Vagina (tissue), 2 donors: ENCODE results near the gene DBH. TPM values are rescaled to one million over a fixed set of nuclear protein-coding genes. Genes with fewer than 3 reads are reported as not detected.

Experiments
- DNase-seq, 2 donors: peaks; one replicate each; pipeline ENCODE4 v3.0.0-alpha.2; 2017; ENCODE audit errors: extremely low spot score in 2 of 2
- H3K27ac ChIP-seq: fragments of 200-600 bp; sonication (generic); one replicate; pipeline ENCODE4 v1.5.1; 2019
- H3K27me3 ChIP-seq: fragments of 200-600 bp; sonication (generic); one replicate; pipeline ENCODE4 v1.5.1; 2019
- H3K36me3 ChIP-seq, 2 donors: fragments of 200-600 bp; sonication (generic); one replicate each; pipeline ENCODE4 v1.5.1; 2017 to 2019
- H3K4me1 ChIP-seq: fragments of 200-600 bp; sonication (generic); one replicate; pipeline ENCODE4 v1.5.1; 2019
- H3K4me3 ChIP-seq, 2 donors: fragments of 200-600 bp; sonication (generic); 1 replicate in 1 of 2; 2 replicates in 1 of 2; pipeline ENCODE4 v1.5.1; 2016 to 2019
- H3K9me3 ChIP-seq: fragments of 200-600 bp; sonication (generic); one replicate; pipeline ENCODE4 v1.5.1; 2019
- CTCF ChIP-seq, 3 experiments: fragments of 450-650 bp in 2 of 3; fragments of 200-600 bp in 1 of 3; sonication (generic) in 1 of 3; IDR thresholded peaks; one replicate each; pipeline ENCODE4 v1.5.1; 2017 to 2019; ENCODE audit warnings: antibody characterized with exemption in 3 of 3, mild to moderate bottlenecking in 2 of 3, moderate library complexity in 2 of 3
- POLR2A ChIP-seq, 2 donors: fragments of 450-650 bp; IDR thresholded peaks; one replicate each; pipeline ENCODE4 v1.6.1; 2017; ENCODE audit warnings: antibody characterized with exemption in 2 of 2, mild to moderate bottlenecking in 2 of 2, moderate library complexity in 2 of 2
- POLR2AphosphoS5 ChIP-seq, 2 donors: sonication (generic); formaldehyde crosslinking; IDR thresholded peaks; one replicate each; pipeline ENCODE4 v1.9.0; 2017; ENCODE audit warnings: antibody characterized with exemption in 2 of 2, mild to moderate bottlenecking in 2 of 2, low read depth in 1 of 2; ENCODE audit not compliant: insufficient read depth in 1 of 2
- intact Hi-C: fragments of 100-400 bp; cut with DNase I; formaldehyde crosslinking; loops from one replicate; pipeline ENCODE4 v1.15.1; 2023
- total RNA-seq: library from RNA; depleted of rRNA; stranded (reverse); fragments of >200 nt; gene quantifications from one replicate; pipeline ENCODE4 v1.2.3, GENCODE V29; 2016

DBH gene
- total RNA-seq, 1 donor from 2014 or later, result 12.0 TPM

DNA sequence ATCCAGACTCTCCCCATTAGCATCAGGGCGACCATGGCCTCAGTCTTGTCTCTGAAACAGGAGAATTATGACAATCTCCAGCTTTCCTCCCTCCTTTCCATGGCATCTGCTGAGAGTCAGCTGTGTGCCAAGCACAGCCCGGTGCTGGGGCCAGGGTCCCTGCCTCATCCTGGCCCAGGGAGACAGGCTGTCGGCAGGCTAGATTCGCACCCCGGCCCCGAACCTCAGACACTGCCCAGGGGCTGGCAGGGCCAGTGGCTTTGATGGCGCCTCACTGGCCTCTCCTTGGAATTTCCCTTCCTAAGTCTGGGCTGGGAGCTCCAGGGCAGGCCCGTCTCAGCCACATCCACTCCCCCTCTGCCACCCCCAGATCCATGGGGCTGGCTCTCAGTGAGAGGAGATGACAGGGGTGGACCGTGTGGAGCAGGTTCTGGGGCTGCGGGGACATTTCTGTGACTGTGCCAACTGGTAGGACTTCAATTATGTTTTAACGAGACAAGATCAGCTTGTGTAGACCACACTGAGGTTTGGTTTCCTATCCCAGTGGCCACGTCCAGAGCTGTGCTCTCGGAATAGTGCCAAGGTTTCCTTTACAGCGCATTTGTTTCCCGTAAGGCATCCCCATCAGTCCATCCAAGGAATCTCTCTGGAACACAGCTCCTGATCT is 42.4 kb upstream of the DBH start:
- no peak overlapping the region for H3K27ac ChIP-seq
- no peaks in the 10 kb centered on the region for H3K4me1 ChIP-seq
- no peaks in the 10 kb centered on the region for H3K36me3 ChIP-seq
- H3K4me3 ChIP-seq, result no peak overlapping the region
- no peak for TF ChIP-seq POLR2AphosphoS5 (IDR thresholded peaks at IDR 0.05; ENCODE audit: insufficient read depth in 1 of 2, low read depth in 1 of 2)
- no peak for TF ChIP-seq POLR2A (IDR thresholded peaks at IDR 0.05)
- no peak for TF ChIP-seq CTCF (IDR thresholded peaks at IDR 0.05)
- peaks cover 15% of the 10 kb centered on the region for H3K9me3 ChIP-seq
- DNase-seq, result no peak
- intact Hi-C loops, result no loop called here
- no peaks in the 10 kb centered on the region for H3K27me3 ChIP-seq

DNA sequence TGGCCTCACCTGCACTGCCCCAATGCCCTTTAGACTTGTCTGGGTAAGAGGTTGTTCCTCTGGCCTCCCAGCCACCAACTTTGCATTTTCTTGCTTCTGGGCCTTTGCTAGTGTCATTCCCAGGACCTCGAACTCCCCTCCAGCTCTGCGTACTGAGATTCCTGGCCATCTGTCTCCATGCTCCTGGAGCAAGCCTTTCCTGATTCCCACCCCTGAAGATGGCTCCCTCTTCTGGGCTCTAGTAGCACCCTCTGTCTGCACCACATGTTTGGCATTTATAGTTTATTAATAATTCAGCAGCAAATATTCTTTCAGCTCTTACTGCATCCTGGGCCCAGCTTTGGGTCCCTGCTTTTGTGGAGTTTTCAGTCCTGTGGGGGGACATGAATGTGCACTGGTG is 41.9 kb upstream of the DBH start:
- DNase-seq, result no peak
- Histone ChIP-seq H3K27ac (no peak overlapping the region), H3K27me3 (no peaks in the 10 kb centered on the region), H3K4me1 (no peaks in the 10 kb centered on the region), H3K4me3 (no peak overlapping the region), H3K9me3 (peaks cover 15% of the 10 kb centered on the region), H3K36me3 (no peaks in the 10 kb centered on the region)
- TF ChIP-seq CTCF (IDR thresholded peaks at IDR 0.05), result no peak
- no peak for TF ChIP-seq POLR2A (IDR thresholded peaks at IDR 0.05)
- TF ChIP-seq POLR2AphosphoS5 (IDR thresholded peaks at IDR 0.05; ENCODE audit: insufficient read depth in 1 of 2, low read depth in 1 of 2), result no peak
- intact Hi-C loops, result no loop called here

- intact Hi-C loops, result no loop called here
- H3K27ac ChIP-seq, result no peak overlapping the region
- H3K36me3 ChIP-seq, result no peaks in the 10 kb centered on the region
- H3K4me3 ChIP-seq, result no peak overlapping the region
- no peaks in the 10 kb centered on the region for H3K4me1 ChIP-seq
- no peaks in the 10 kb centered on the region for H3K27me3 ChIP-seq
- no peak for DNase-seq
- TF ChIP-seq CTCF (IDR thresholded peaks at IDR 0.05) (no peak), POLR2AphosphoS5 (IDR thresholded peaks at IDR 0.05; ENCODE audit: insufficient read depth in 1 of 2, low read depth in 1 of 2) (no peak), POLR2A (IDR thresholded peaks at IDR 0.05) (no peak)
- peaks cover 15% of the 10 kb centered on the region for H3K9me3 ChIP-seq
Measured at GRCh38 chr9:133595910-133596309, 40.3 kb upstream of the DBH start.

DNA sequence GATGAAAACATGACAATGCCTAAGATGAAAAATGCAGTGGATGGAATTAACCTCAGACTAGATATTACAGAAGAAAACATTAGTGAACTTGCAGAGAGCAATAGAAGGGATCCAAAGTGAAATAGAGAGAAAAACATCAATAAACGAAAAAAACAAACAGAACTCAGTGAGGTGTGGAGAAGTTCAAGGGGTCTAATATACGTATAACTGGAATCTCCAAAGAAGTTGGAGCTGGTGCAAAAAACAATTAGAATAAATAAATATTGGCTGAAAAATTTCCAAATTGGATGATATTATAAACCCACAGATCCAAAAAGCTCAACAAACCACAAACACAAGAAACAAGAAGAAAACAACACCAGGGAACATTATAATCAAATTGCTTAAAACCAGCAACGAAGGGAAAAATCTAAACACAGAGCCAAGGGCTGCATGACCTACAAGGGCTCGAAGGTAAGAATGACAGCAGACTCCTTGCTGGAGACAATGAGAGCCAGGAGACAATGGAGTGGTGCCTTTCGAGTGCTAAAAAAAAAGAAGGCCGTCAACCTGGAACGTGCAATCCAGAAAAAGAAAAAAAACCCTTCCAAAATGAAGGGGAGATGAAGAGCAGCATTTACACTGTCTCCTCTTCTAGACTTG is 38.7 kb upstream of the DBH start:
- no peak for DNase-seq
- Histone ChIP-seq H3K27ac (no peak overlapping the region), H3K4me1 (no peaks in the 10 kb centered on the region), H3K36me3 (no peaks in the 10 kb centered on the region), H3K27me3 (no peaks in the 10 kb centered on the region), H3K4me3 (no peak overlapping the region), H3K9me3 (peaks cover 15% of the 10 kb centered on the region)
- TF ChIP-seq POLR2AphosphoS5 (IDR thresholded peaks at IDR 0.05; ENCODE audit: insufficient read depth in 1 of 2, low read depth in 1 of 2), result no peak
- no peak for TF ChIP-seq POLR2A (IDR thresholded peaks at IDR 0.05)
- TF ChIP-seq CTCF (IDR thresholded peaks at IDR 0.05), result no peak
- intact Hi-C loops, result no loop called here

DNA sequence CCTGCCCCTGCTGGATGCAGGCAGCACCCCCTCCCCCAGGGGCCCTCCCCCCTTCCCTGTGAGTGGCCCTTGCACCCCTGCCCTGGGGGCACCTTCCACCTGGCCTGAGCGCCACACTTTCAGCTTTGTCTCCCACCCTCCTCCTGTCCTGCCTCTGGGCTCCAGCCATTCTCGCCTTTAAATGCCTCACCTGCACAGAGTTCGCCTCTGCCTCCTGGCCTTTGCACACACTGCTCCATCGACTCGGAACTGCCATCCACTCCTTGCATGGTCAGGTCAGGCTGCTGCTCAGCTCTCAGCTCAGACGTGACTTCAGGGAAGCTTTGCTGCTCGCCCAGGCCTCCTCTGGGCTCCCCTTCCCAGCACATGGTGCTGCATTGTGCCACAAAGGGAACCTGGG is 37.2 kb upstream of the DBH start:
- no peak for DNase-seq
- H3K27ac ChIP-seq, result no peak overlapping the region
- intact Hi-C loops, result no loop called here
- peaks cover 15% of the 10 kb centered on the region for H3K9me3 ChIP-seq
- H3K27me3 ChIP-seq, result no peaks in the 10 kb centered on the region
- TF ChIP-seq CTCF (IDR thresholded peaks at IDR 0.05) (no peak), POLR2A (IDR thresholded peaks at IDR 0.05) (no peak), POLR2AphosphoS5 (IDR thresholded peaks at IDR 0.05; ENCODE audit: insufficient read depth in 1 of 2, low read depth in 1 of 2) (no peak)
- no peak overlapping the region for H3K4me3 ChIP-seq
- no peaks in the 10 kb centered on the region for H3K4me1 ChIP-seq
- no peaks in the 10 kb centered on the region for H3K36me3 ChIP-seq
